Fibroblast of villous mesenchyme (primary cell): ENCODE measurements around the gene PRKN. TPM values are rescaled to one million over a fixed set of nuclear protein-coding genes. Genes with fewer than 3 reads are reported as not detected.

ENCODE experiments used
- DNase-seq: peaks from one replicate; pipeline ENCODE4 v3.0.0-alpha.2; 2010; ENCODE audit warnings: low read depth
- H3K4me3 ChIP-seq: 2 replicates; pipeline ENCODE4 v1.5.1; 2011; ENCODE audit warnings: low read depth, mild to moderate bottlenecking, low read length
- CTCF ChIP-seq: IDR thresholded peaks from 2 replicates; pipeline ENCODE4 v1.5.1; 2012; ENCODE audit warnings: low read depth, mild to moderate bottlenecking, low read length; ENCODE audit not compliant: insufficient read depth
- total RNA-seq: library from RNA; depleted of rRNA; stranded (reverse); fragments of >200 nt; gene quantifications from 2 replicates; pipeline ENCODE4 v1.2.3, GENCODE V29; 2012

The PRKN gene
- total RNA-seq, 1 donor, result 2.2 TPM

DNA sequence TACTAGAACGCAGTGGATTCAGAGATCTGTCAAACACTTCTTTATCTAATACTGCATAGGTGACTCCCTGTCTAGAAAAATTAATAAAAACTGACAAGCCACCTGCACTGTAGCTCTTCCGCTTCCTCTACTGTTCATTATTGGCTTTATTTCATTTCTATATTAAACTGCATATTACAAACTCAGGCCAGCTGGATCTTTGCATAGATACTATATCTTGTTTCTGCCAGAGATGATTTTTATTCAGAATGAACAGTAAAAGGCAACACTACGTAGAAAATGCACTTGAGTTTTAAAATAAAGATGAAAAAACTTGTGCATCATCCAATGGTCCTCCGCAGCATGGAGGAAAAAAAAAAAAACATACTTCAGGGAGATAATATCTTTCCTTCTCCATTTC is 508.3 kb downstream of the PRKN start:
- H3K4me3 ChIP-seq, result no peak overlapping the region
- no peak for DNase-seq

GRCh38 chr6:162217811-162218493 is 509.6 kb downstream of the PRKN start:
- no peak overlapping the region for H3K4me3 ChIP-seq
- no peak for TF ChIP-seq CTCF
- no peak for DNase-seq

More for the DNA sequence above, 508.3 kb downstream of the PRKN start:
- TF ChIP-seq CTCF, result no peak

GRCh38 chr6:162217058-162217457 is 510.5 kb downstream of the PRKN start:
- DNase-seq, result no peak
- H3K4me3 ChIP-seq, result no peak overlapping the region
- no peak for TF ChIP-seq CTCF

DNA sequence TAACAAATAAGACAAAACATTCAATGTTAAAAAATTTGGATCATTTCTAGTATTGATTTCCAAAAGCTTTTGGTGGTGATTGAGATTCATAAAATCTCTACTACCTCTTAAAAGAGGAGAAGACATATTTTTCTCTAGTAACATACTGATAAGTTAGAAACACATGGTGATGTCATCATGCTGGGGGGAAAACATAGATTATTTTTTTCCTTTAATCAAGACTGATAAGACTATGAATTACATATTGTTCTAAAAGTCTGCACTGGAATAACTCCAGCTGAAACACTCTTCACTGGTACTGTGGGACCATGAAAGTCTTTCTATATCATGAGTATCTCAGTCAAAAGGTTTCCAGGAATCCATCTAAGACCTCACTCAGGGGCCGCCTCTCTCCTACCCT is 515.8 kb downstream of the PRKN start:
- H3K4me3 ChIP-seq, result no peak overlapping the region
- no peak for TF ChIP-seq CTCF
- DNase-seq, result no peak

DNA sequence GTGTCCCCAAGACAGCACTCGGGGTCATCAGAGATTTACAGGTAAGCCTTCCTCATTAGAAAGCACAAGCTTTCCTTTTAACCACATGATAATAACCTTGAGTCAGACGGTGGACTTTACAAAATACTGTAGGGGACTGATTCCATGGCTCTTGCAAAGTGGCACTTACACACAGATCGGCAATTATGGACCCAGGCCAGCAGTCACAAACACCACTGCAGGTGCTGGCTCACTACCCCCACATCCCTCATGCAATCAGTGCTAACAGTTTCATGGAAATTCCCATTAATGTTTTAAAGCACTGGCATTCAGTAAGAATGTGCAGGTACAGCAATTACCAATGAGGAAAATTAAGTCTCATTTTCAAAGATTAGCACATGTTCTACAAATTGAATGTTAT is 516.5 kb downstream of the PRKN start:
- no peak for DNase-seq
- TF ChIP-seq CTCF, result no peak

GRCh38 chr6:162203287-162203686 is 524.3 kb downstream of the PRKN start:
- no peak for DNase-seq
- TF ChIP-seq CTCF, result no peak
- H3K4me3 ChIP-seq, result no peak overlapping the region

More for the DNA sequence above, 516.5 kb downstream of the PRKN start:
- H3K4me3 ChIP-seq, result no peak overlapping the region
